Heart left ventricle (tissue), 16 donors: ENCODE data around the gene SOBP. TPM values are rescaled to one million over a fixed set of nuclear protein-coding genes. Genes with fewer than 3 reads are reported as not detected.

Experiments
- ATAC-seq, 4 donors: fragments of 200-7000 bp; cut with Tn5 transposase; one replicate each; pipeline ENCODE4 v1.9.1; 2020 to 2022; ENCODE audit warnings: moderate library complexity in 4 of 4, mild to moderate bottlenecking in 3 of 4, moderate number of reproducible peaks in 1 of 4
- DNase-seq, 5 donors: peaks; one replicate each; pipeline ENCODE4 v3.0.0-alpha.2; 2020
- H3K27ac ChIP-seq, 12 donors: fragments of 200-600 bp; sonication (generic) in 4 of 12; one replicate each; pipeline versions ENCODE4 v1.5.0 to v1.8.0; 2016 to 2022; ENCODE audit warnings: mild to moderate bottlenecking in 2 of 12
- H3K27me3 ChIP-seq, 9 donors: fragments of 200-600 bp; sonication (generic) in 2 of 9; one replicate each; pipeline versions ENCODE4 v1.5.1 to v1.8.0; 2016 to 2022; ENCODE audit warnings: mild to moderate bottlenecking in 3 of 9
- H3K36me3 ChIP-seq, 9 donors: fragments of 200-600 bp; sonication (generic) in 2 of 9; one replicate each; pipeline versions ENCODE4 v1.5.0 to v1.8.0; 2018 to 2022; ENCODE audit warnings: mild to moderate bottlenecking in 2 of 9
- H3K4me1 ChIP-seq, 12 donors: fragments of 200-600 bp; sonication (generic) in 4 of 12; one replicate each; pipeline versions ENCODE4 v1.5.0 to v1.8.0; 2016 to 2022; ENCODE audit warnings: mild to moderate bottlenecking in 3 of 12
- H3K4me3 ChIP-seq, 12 donors: fragments of 200-600 bp; sonication (generic) in 4 of 12; one replicate each; pipeline versions ENCODE4 v1.5.0 to v1.8.0; 2017 to 2022; ENCODE audit warnings: mild to moderate bottlenecking in 9 of 12, moderate library complexity in 4 of 12
- H3K9me3 ChIP-seq, 12 donors: fragments of 200-600 bp; sonication (generic) in 4 of 12; one replicate each; pipeline versions ENCODE4 v1.5.0 to v1.8.0; 2016 to 2022; ENCODE audit warnings: mild to moderate bottlenecking in 1 of 12
- CTCF ChIP-seq, 12 donors: fragments of 200-600 bp; sonication (generic) in 4 of 12; IDR thresholded peaks; one replicate each; pipeline versions ENCODE4 v1.5.0 to v1.8.0; 2018 to 2022; ENCODE audit warnings: antibody characterized with exemption in 12 of 12, mild to moderate bottlenecking in 5 of 12
- POLR2A ChIP-seq, 2 donors: fragments of 450-650 bp; IDR thresholded peaks; one replicate each; pipeline ENCODE4 v1.6.1; 2017; ENCODE audit warnings: antibody characterized with exemption in 2 of 2, mild to moderate bottlenecking in 2 of 2, moderate library complexity in 2 of 2
- WGBS, 4 donors: extraction: QIAGEN DNeasy Blood & Tissue Kit in 2 of 4; methylation state at CpG; one replicate each; pipeline versions ENCODE4 v1.1.5 to v1.1.7; 2013 to 2018; 5-methylcytosine and 5-hydroxymethylcytosine counted together
- intact Hi-C, 10 donors: fragments of 100-400 bp; cut with DNase I; formaldehyde crosslinking; loops; one replicate each; pipeline versions ENCODE4 v1.11.1 to v1.14.2; 2022
- polyA plus RNA-seq, 2 donors: library from polyadenylated mRNA; stranded (reverse); fragments of 200-250 nt; gene quantifications; one replicate each; pipeline ENCODE4 v1.2.3, GENCODE V29; 2013
- total RNA-seq, 9 donors: library from RNA; depleted of rRNA in 2 of 9; stranded (reverse); fragments of >200 nt in 2 of 9; fragmentation: NEBNext Ultra II Directional in 3 of 9; extraction: Animal tissue kit (Norgen Biotek cat#: 25700) in 3 of 9; gene quantifications; one replicate each; pipeline versions ENCODE4 v1.1.0 to v1.2.4, GENCODE V29; 2016 to 2023
- donor health status: ischemic (EF 13 %, LVEDD 7.1; RV severe dilation, severe dysfunction).
- donor health status: healthy with polysubstance abuse.
- donor health status: DM: no; HTN: yes; CAD: no.
- donor health status: DM: no; HTN: no; CAD: no.
- donor health status: ischemic (EF 25% LVEDD 6.9; RV normal size, moderate dysfunction).
- donor health status: ischemic (EF 25% LVEDD 5.7; RV mildly dilated, moderate dysfunction).
- donor health status: healthy.
- donor health status: DM: yes; HTN: yes; CAD: no.
- donor health status: ischemic (EF 35%, LVEDD 5.7; RV mildly dilated, moderate dysfunction).
- donor health status: nonischemic (EF 11% LVEDD 7.7; RV severe dilation, severe dysfunction).
- donor health status: DM: yes; HTN: yes; CAD: no.
- donor health status: PGD.
- donor health status: ischemic (EF 29% LVEDD 5.4; RV normal size, mild dysfunction).
- donor health status: nonischemic (EF 23%, LVEDD 6.1; RV moderate dilation, normal function).

SOBP gene
- total and polyA plus RNA-seq, 11 donors = 10.6 to 24.9 (median 16.4) TPM

- Histone ChIP-seq H3K36me3 (peaks cover 0 to under 1% (median 0%) of the 10 kb centered on the region in 9 donors), H3K9me3 (peaks cover 0 to 7% (median 0%) of the 10 kb centered on the region in 12 donors), H3K27ac (peak overlapping the region in 7 of 12 donors; percentile 8 to 74 (median 55)), H3K27me3 (no peaks in the 10 kb centered on the region), H3K4me1 (peaks cover 0 to 47% (median 18%) of the 10 kb centered on the region in 12 donors), H3K4me3 (no peak overlapping the region)
- intact Hi-C loops = loop anchor here in 4 of 10 donors (10.0 kb wide), 3 partner anchors 158 to 198 kb away; partner anchors contain the start of genes SOBP (in 3 of the 4) and PDSS2 (in 1 of the 4)
- ATAC-seq (peak; percentile 92 to 94 (median 92)), DNase-seq (peak; percentile 55 to 87 (median 65))
- WGBS, 4 donors = 47 to 66% (median 57%) methylated on average over 10 of the region's 10 CpGs
- TF ChIP-seq CTCF (IDR thresholded peaks at IDR 0.05) = no peak
- TF ChIP-seq POLR2A (IDR thresholded peaks at IDR 0.05) = no peak
Measured at GRCh38 chr6:107653183-107653580, 163.3 kb downstream of the SOBP start.

- TF ChIP-seq POLR2A (IDR thresholded peaks at IDR 0.05) = no peak
- TF ChIP-seq CTCF (IDR thresholded peaks at IDR 0.05) = no peak
- no peak for DNase-seq
- Histone ChIP-seq H3K27ac (peak overlapping the region in 8 of 12 donors; percentile 8 to 74 (median 54)), H3K4me1 (peaks cover 0 to 51% (median 22%) of the 10 kb centered on the region in 12 donors), H3K36me3 (peaks cover 0 to 8% (median 0%) of the 10 kb centered on the region in 9 donors), H3K9me3 (peaks cover 0 to 7% (median 0%) of the 10 kb centered on the region in 12 donors), H3K4me3 (no peak overlapping the region), H3K27me3 (no peaks in the 10 kb centered on the region)
- intact Hi-C loops = loop anchor here in 4 of 10 donors (10.0 kb wide), 3 partner anchors 159 to 199 kb away; partner anchors contain the start of genes SOBP (in 3 of the 4) and PDSS2 (in 1 of the 4)
- 81 to 96% (median 91%) methylated on average over 3 of the region's 3 CpGs for WGBS, 4 donors
- ATAC-seq = no peak
Measured at GRCh38 chr6:107653861-107654394, 164.0 kb downstream of the SOBP start.

DNA sequence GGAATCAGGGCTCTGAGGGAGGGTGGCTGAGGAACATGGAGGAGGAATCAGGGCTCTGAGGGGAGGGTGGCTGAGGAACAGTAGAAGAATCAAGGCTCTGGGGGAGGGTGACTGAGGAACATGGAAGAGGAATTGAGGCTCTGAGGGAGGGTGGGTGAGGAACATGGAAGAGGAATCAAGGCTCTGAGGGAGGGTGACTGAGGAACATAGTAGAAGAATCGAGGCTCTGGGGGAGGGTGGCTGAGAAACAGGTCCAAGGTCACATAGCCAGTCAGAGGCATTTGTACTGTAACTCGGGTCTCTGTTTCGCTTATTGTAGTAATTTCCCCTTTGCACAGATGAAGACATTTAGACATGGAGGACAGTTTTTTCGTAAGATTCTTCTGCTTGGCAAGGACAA, 164.8 kb downstream of the SOBP start:
- 70 to 77% (median 74%) methylated on average over 4 of the region's 4 CpGs for WGBS, 4 donors
- no peaks in the 10 kb centered on the region for H3K27me3 ChIP-seq
- peaks cover 0 to 7% (median 0%) of the 10 kb centered on the region in 12 donors for H3K9me3 ChIP-seq
- H3K4me3 ChIP-seq = no peak overlapping the region
- ATAC-seq (no peak), DNase-seq (no peak)
- intact Hi-C loops = loop anchor here in 8 of 10 donors (5.0 to 10.0 kb wide), 4 partner anchors 160 to 200 kb away; partner anchors contain the start of genes SOBP (in 7 of the 8) and PDSS2 (in 1 of the 8)
- H3K27ac ChIP-seq = peak overlapping the region in 1 of 12 donors; percentile 32
- TF ChIP-seq POLR2A (IDR thresholded peaks at IDR 0.05) = no peak
- no peak for TF ChIP-seq CTCF (IDR thresholded peaks at IDR 0.05)
- H3K4me1 ChIP-seq = peaks cover 0 to 51% (median 22%) of the 10 kb centered on the region in 12 donors
- peaks cover 0 to 9% (median 4%) of the 10 kb centered on the region in 9 donors for H3K36me3 ChIP-seq

DNA sequence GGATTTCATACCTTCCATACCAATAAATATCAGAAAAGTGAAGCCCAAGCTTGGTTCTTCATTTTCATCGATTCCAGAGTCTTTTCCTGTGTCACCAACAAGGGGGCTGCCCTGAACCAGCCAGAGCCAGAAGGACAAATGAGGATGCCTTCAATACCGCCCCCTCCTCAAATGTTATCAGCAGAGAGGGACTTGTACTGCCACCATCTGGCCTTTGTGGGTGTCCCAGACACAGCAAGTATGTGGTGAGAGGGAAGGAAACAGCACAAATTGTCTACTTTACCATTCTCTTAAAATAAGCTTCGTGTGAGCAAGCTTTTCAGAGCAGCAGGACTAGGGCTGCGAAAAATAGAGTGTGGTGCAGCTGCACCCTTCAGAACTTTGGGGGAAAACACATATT, 165.3 kb downstream of the SOBP start:
- 64 to 77% (median 69%) methylated on average over 4 of the region's 4 CpGs for WGBS, 4 donors
- Histone ChIP-seq H3K36me3 (peaks cover 0 to 9% (median 4%) of the 10 kb centered on the region in 9 donors), H3K27me3 (no peaks in the 10 kb centered on the region), H3K4me3 (no peak overlapping the region), H3K27ac (peak overlapping the region in 1 of 12 donors; percentile 32), H3K9me3 (peaks cover 0 to 7% (median 0%) of the 10 kb centered on the region in 12 donors), H3K4me1 (peaks cover 0 to 51% (median 22%) of the 10 kb centered on the region in 12 donors)
- intact Hi-C loops = loop anchor here in 8 of 10 donors (5.0 to 10.0 kb wide), 4 partner anchors 160 to 200 kb away; partner anchors contain the start of genes SOBP (in 7 of the 8) and PDSS2 (in 1 of the 8)
- TF ChIP-seq CTCF (IDR thresholded peaks at IDR 0.05) (peak in 7 of 12 donors; percentile 23 to 53 (median 42)), POLR2A (IDR thresholded peaks at IDR 0.05) (no peak)
- DNase-seq = no peak
- no peak for ATAC-seq
